OCI-LY7 (cell line): ENCODE measurements around the gene PLXNA4. TPM values are rescaled to one million over a fixed set of nuclear protein-coding genes. Genes with fewer than 3 reads are reported as not detected.

ENCODE experiments used
- BruUV-seq: library from RNA; stranded (reverse); fragments of 400-500 nt; replicated peaks from 2 replicates; lab custom pipeline; 2021; lab: Mats Ljungman, UMichigan
- CTCF ChIA-PET: fragments of 300-600 bp; sonication (Branson Sonifier 250); formaldehyde crosslinking; loops from one replicate; lab custom pipeline; 2022; ENCODE audit warnings: antibody characterized with exemption; ENCODE audit not compliant: unreplicated experiment; lab: Charles Lee
- POLR2A ChIA-PET: fragments of 300-600 bp; sonication (Branson Sonifier 250); formaldehyde crosslinking; loops from one replicate; lab custom pipeline; 2022; ENCODE audit warnings: antibody characterized with exemption; lab: Charles Lee
- DNase-seq: peaks from one replicate; pipeline ENCODE4 v3.0.0-alpha.2; 2015; ENCODE audit warnings: low spot score
- H2AFZ ChIP-seq: fragments of 200-600 bp; sonication (generic), shearing (Covaris generic); 2 replicates; pipeline ENCODE4 v1.6.1; 2014; ENCODE audit warnings: mild to moderate bottlenecking, antibody characterized with exemption, low read length, moderate library complexity
- H3K27ac ChIP-seq: fragments of 200-600 bp; sonication (generic); 2 replicates; pipeline ENCODE4 v1.5.1; 2014; ENCODE audit warnings: mixed run types, low read depth, mild to moderate bottlenecking, moderate library complexity, low read length, inconsistent platforms; ENCODE audit not compliant: poor library complexity, severe bottlenecking
- H3K36me3 ChIP-seq: fragments of 200-600 bp; sonication (generic); 2 replicates; pipeline ENCODE4 v1.6.1; 2014; ENCODE audit warnings: mild to moderate bottlenecking, antibody characterized with exemption, low read length, moderate library complexity, mixed read lengths; ENCODE audit not compliant: insufficient read depth
- H3K4me1 ChIP-seq: fragments of 200-600 bp; sonication (generic); 2 replicates; pipeline ENCODE4 v1.5.1; 2014; ENCODE audit warnings: mild to moderate bottlenecking, low read length; ENCODE audit not compliant: insufficient read depth, poor library complexity, severe bottlenecking
- H3K4me2 ChIP-seq: fragments of 200-600 bp; sonication (generic); 2 replicates; pipeline ENCODE4 v1.6.1; 2014; ENCODE audit warnings: mild to moderate bottlenecking, low read length
- H3K4me3 ChIP-seq: fragments of 200-600 bp; sonication (generic); 2 replicates; pipeline ENCODE4 v1.5.1; 2014; ENCODE audit warnings: mild to moderate bottlenecking, low read depth, low read length; ENCODE audit not compliant: poor library complexity, severe bottlenecking
- H3K79me2 ChIP-seq: fragments of 200-600 bp; sonication (generic); 2 replicates; pipeline ENCODE4 v1.6.1; 2016; ENCODE audit warnings: low read depth, mild to moderate bottlenecking, low read length, moderate library complexity, mixed read lengths; ENCODE audit not compliant: insufficient read depth
- H3K9me2 ChIP-seq: fragments of 200-600 bp; sonication (generic); 2 replicates; pipeline ENCODE4 v1.6.1; 2016; ENCODE audit warnings: mild to moderate bottlenecking, low read length, mixed read lengths; ENCODE audit not compliant: insufficient read depth
- H3K9me3 ChIP-seq: fragments of 200-600 bp; sonication (generic); 2 replicates; pipeline ENCODE4 v1.6.1; 2014; ENCODE audit warnings: mild to moderate bottlenecking, mixed run types, low read length, mixed read lengths
- H4K20me1 ChIP-seq: fragments of 200-600 bp; sonication (generic); 2 replicates; pipeline ENCODE4 v1.6.1; 2014; ENCODE audit warnings: mild to moderate bottlenecking, antibody characterized with exemption, low read length, moderate library complexity, mixed read lengths; ENCODE audit not compliant: insufficient read depth
- EZH2phosphoT487 ChIP-seq: fragments of 200-600 bp; sonication (generic); IDR thresholded peaks from 2 replicates; pipeline ENCODE4 v1.6.1; 2018; ENCODE audit warnings: low read depth, borderline replicate concordance, mild to moderate bottlenecking, mixed run types, antibody characterized with exemption, low read length, moderate library complexity, mixed read lengths
- intact Hi-C: fragments of 100-400 bp; cut with micrococcal nuclease; formaldehyde crosslinking; loops from one replicate; pipeline ENCODE4 v1.10.0; 2022; ENCODE audit not compliant: unreplicated experiment
- total RNA-seq, 2 experiments: library from RNA; depleted of rRNA in 1 of 2; stranded (reverse); fragments of >200 nt in 1 of 2; shearing (Covaris generic) in 1 of 2; gene quantifications; 2 replicates each; pipeline ENCODE4 v1.2.3, GENCODE V29; 2014 to 2022
- TF ChIP-seq, protein P1 (sequence below): fragments of 200-600 bp; sonication (generic); conservative IDR thresholded peaks from 2 replicates; pipeline ENCODE4 v1.5.1; 2014; ENCODE audit warnings: mild to moderate bottlenecking, antibody characterized with exemption, low read length, moderate library complexity, mixed read lengths

The PLXNA4 gene
- total RNA-seq, 2 experiments from 2014 or later, result not detected

GRCh38 chr7:132115758-132116157 is 460.5 kb downstream of the PLXNA4 start:
- CTCF ChIA-PET, result no interaction called here
- no peaks in the 10 kb centered on the region for H3K4me1 ChIP-seq
- H3K4me2 ChIP-seq, result no peak overlapping the region
- POLR2A ChIA-PET, result no interaction called here
- TF ChIP-seq EZH2phosphoT487, result no peak
- TF ChIP-seq, protein P1, sequence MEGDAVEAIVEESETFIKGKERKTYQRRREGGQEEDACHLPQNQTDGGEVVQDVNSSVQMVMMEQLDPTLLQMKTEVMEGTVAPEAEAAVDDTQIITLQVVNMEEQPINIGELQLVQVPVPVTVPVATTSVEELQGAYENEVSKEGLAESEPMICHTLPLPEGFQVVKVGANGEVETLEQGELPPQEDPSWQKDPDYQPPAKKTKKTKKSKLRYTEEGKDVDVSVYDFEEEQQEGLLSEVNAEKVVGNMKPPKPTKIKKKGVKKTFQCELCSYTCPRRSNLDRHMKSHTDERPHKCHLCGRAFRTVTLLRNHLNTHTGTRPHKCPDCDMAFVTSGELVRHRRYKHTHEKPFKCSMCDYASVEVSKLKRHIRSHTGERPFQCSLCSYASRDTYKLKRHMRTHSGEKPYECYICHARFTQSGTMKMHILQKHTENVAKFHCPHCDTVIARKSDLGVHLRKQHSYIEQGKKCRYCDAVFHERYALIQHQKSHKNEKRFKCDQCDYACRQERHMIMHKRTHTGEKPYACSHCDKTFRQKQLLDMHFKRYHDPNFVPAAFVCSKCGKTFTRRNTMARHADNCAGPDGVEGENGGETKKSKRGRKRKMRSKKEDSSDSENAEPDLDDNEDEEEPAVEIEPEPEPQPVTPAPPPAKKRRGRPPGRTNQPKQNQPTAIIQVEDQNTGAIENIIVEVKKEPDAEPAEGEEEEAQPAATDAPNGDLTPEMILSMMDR, result no peak
- H4K20me1 ChIP-seq, result no peaks in the 10 kb centered on the region
- intact Hi-C loops, result no loop called here
- no peak overlapping the region for H3K27ac ChIP-seq
- H2AFZ ChIP-seq, result no peak overlapping the region
- no peak overlapping the region for H3K4me3 ChIP-seq
- no peaks in the 10 kb centered on the region for H3K9me2 ChIP-seq
- no peaks in the 10 kb centered on the region for H3K9me3 ChIP-seq
- H3K36me3 ChIP-seq, result no peaks in the 10 kb centered on the region
- DNase-seq, result no peak
- no TSS peak for BruUV-seq
- H3K79me2 ChIP-seq, result no peaks in the 10 kb centered on the region

DNA sequence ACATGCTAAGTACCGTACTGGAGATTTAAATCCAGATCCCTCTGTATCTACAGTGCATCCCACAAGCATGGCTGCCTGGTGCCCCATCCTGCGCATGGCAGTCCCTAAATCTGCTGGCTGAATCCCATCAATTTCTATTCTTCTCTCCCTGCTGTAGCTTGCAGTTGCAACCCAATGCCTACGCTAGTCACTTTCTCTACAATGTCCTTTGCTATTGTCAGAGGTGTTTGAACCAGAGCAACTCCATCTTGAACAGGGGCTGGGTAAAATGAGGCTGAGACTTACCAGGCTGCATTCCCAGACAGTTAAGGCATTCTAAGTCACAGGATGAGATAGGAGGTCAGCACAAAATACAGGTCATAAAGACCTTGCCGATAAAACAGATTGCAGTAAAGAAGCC is 461.2 kb downstream of the PLXNA4 start:
- H3K79me2 ChIP-seq, result no peaks in the 10 kb centered on the region

DNA sequence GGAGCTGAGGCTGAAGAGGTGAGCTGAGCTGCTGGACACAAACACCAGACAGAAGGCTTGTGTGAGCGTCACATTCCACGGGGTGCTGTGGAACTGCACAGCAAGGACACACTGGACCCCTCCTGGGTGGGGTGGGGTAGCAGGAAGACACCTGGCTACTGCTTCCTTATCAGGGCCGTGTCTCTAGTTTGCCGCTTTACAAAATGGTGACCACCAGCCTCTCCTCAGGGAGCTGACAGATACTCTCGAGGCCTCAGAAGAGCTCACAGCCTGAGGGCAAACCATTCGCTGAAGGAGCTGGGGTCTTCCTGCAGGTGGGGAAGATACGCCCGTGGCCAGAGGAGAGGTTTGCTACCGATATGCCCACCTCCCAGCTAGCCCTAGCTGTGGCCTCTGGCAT is 461.9 kb downstream of the PLXNA4 start:
- POLR2A ChIA-PET, result no interaction called here

More for the DNA sequence above, 461.2 kb downstream of the PLXNA4 start:
- Histone ChIP-seq H3K9me2 (no peaks in the 10 kb centered on the region), H4K20me1 (no peaks in the 10 kb centered on the region), H3K9me3 (no peaks in the 10 kb centered on the region), H2AFZ (no peak overlapping the region), H3K36me3 (no peaks in the 10 kb centered on the region), H3K4me3 (no peak overlapping the region), H3K4me2 (no peak overlapping the region), H3K27ac (no peak overlapping the region), H3K4me1 (no peaks in the 10 kb centered on the region)
- intact Hi-C loops, result no loop called here
- POLR2A ChIA-PET, result no interaction called here
- DNase-seq, result no peak
- BruUV-seq, result no TSS peak
- no peak for TF ChIP-seq EZH2phosphoT487
- TF ChIP-seq, protein P1, result no peak
- CTCF ChIA-PET, result no interaction called here

More for the DNA sequence above, 461.9 kb downstream of the PLXNA4 start:
- Histone ChIP-seq H3K4me3 (no peak overlapping the region), H2AFZ (no peak overlapping the region), H3K79me2 (no peaks in the 10 kb centered on the region), H4K20me1 (no peaks in the 10 kb centered on the region), H3K9me2 (no peaks in the 10 kb centered on the region), H3K4me2 (no peak overlapping the region), H3K4me1 (no peaks in the 10 kb centered on the region), H3K9me3 (no peaks in the 10 kb centered on the region), H3K27ac (no peak overlapping the region), H3K36me3 (no peaks in the 10 kb centered on the region)
- CTCF ChIA-PET, result no interaction called here
- intact Hi-C loops, result no loop called here
- no peak for DNase-seq
- BruUV-seq, result no TSS peak
- no peak for TF ChIP-seq EZH2phosphoT487
- TF ChIP-seq, protein P1, result no peak
